GM20431 (cell line): ENCODE results near the gene MRPL27.
"Not testable (repeated sequence)": the region's sequence is repeated elsewhere in the genome, so short reads cannot be mapped to it uniquely, and the experiment has no call there.

ENCODE experiments used
- in situ Hi-C: fragments of 300-500 bp; cut with MseI, MboI; formaldehyde crosslinking; loops from one replicate; pipeline ENCODE4 v1.15.0; 2020; ENCODE audit warnings: low sequenced_read_pairs; ENCODE audit not compliant: unreplicated experiment

The MRPL27 gene

DNA sequence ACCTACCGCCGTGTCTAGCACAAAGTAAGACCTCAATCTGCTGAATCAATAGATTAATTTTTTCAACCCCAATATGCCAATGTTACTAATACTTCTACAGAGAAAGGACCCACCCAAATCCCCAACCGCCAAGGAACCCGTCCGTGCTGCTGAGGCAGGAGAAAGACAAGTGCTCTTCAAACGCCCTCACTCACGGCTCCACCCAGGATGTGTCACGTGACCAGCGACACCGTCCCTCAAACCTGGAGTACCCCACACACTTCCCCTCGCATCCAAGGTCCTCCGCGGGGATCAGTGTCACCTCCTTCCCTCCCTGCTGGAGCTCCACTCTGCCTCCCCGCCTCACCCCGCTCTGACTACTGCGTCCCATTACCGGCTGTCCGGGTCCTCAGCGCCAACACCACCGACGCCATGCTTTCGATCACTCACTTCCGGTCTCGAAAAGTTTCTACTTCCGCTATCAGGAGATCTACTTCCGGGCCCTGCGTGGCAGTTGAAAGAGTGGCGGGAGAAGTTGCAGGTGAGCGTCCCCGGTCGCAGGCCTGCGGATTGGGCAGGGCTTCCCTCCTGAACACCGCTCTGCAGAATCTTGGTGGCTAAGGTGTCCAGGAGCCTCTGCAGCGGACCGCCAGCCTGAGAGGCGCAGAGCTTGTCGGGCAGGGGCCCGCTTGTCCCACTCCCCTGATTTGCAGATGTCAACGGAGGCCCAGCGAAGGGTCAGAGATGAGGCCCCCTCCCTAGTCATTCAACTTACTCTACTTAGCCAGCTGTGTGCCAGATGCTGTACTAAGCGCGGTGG, at the start of gene MRPL27, which contains the start of gene EME1:
TSS of gene MRPL27 (minus strand) at position 427 of the 799 bp plus-strand sequence. CDS start at position 413, 14 bp downstream.
TSS of gene EME1 (plus strand) at position 472 of the 799 bp plus-strand sequence. CDS start 1,980 bp downstream, outside the sequence.
- in situ Hi-C loops: no loop called here

DNA sequence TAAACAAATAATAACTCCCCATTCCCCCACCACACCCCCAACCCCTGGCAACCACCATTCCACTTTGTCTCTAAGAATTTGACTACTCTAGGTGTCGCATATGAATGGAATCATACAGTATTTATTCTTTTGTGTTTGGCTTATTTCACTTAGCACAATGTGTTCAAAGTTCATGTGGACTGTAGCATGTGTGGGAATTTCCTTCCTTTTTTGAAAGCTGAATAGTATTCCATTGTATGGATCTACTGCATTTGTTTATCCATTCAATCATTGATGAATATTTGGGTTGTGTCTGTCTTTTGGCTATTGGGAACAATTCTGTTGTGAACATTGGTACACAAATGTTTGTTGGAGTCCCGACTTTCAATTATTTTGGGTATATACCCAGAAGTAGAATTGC, 49.8 kb upstream of the MRPL27 start:
- in situ Hi-C loops: no loop called here

DNA sequence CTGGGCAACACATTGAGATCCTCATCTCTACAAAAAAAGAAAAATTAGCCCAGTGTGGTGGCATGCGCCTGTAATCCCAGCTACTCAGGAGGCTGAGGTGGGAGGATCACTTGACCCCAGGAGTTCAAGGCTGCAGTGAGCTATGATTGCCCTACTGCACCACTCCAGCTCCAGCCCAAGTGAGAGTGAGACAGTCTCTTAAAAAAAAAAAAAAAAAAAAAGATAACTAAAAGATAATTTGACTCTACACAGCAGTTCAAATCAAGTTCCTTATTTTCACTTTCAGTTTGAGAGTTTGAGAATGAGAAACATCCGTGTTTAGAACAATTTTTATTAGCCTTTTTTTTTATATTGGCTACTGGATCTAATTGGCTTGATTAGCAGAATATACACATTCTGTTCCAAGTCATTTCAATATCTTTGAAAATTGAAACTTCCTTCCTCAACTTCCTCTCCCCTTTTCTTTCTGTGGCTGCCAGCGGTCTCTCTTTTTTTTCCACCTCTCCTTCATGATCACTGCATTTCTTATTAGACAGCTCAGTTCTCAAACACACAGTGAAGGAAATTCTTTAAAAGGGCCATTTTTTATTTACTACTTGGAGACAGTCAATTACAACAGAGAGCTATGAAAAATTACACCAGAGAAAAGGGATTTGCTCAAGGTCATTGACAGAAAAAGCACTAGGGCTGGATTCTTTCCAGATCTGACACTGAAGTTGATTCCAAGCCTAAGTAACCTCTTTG, 48.5 kb upstream of the MRPL27 start:
- in situ Hi-C loops: no loop called here

DNA sequence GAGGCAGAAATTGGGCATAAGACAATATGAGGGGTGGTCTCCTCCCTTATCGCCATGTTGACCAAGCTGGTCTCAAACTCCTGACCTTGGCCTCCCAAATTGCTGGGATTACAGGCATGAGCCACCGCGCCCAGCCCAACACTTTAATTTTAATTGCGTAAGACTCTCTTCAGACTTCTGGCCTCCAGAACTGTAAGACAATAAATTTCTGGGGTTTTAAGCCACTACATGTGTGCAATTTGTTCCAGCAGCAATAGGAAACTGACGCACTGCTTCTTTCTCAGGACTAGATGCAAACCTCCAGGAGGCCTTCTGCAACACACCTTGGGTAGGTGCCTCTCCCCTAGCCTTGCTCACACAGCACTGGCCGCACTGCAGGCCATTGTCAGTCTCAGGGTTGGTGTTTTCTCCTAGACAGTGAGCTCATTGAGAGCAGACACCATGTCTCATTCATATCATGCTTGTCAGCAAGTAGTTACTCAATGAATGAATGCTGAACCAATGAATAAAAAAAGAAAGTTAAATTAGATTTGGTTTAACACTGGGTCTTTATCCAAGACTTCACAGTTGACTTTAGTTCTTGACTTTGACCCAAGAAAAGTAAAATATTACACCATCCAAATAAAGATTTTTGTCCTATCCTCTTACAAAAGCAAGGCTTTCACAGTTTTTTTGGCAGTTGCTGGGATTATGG, 47.6 kb upstream of the MRPL27 start:
- in situ Hi-C loops: no loop called here

DNA sequence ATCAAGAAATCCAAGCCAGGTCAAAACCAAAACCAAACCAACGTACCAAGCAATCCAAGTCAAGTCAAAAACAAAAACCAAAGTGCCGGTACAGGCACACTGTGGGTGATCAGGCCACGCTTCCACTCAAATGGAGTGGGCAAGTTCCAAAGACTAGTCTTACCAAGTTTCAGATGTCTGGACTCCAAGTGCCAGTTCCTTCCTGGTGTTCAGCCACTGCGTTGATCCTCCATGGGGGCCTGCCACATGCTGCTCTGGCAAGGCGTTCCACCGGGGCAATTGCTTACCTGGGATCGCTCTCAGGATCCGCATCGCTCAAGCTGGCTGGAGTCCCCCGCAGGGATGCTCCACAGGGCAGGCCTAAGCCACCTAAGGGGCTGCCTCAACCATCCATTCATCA, 46.6 kb upstream of the MRPL27 start:
- in situ Hi-C loops: not testable (repeated sequence)

DNA sequence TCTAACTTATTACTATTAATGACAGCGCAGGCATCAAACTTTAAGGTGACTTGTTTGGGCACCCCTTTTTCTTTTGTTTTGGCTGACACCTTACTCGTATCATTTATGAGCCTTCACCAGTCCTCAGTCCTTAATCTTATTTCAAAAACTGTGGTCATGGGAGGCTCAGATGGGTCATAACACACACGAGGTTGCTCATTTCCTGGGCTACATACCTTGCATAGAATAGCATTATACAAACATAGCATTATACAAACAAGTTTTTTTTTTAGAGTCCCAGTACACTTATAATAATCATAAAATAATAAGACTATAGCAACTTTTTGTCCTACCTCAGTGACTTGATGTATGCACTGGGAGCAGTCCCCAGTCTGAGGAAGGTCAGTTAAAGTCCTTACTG, 41.8 kb upstream of the MRPL27 start:
- in situ Hi-C loops: no loop called here

DNA sequence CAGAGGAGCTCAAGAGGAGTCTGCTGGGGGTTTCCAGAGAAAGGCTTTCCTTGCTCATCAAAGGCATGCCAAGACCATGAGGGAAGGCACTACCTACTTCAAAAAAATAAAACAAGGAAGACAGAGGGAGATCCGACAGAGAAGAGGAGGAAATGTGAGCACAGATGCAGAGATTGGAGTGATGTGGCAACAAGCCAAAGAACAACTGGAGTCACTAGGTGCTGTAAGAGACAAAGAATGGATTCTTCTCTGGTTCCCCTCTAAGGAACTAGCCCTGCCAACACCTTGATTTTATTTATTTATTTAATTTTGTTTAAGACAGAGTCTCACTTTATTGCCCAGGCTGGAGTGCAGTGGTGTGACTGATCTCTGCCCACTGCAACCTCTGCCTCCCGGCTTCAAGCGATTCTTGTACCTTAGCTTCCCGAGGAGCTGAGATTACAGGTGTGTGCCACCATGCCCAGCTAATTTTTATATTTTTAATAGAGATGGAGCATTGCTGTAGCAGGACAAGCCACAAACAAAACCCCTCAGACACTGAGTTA, 39.3 kb upstream of the MRPL27 start:
- in situ Hi-C loops: no loop called here

DNA sequence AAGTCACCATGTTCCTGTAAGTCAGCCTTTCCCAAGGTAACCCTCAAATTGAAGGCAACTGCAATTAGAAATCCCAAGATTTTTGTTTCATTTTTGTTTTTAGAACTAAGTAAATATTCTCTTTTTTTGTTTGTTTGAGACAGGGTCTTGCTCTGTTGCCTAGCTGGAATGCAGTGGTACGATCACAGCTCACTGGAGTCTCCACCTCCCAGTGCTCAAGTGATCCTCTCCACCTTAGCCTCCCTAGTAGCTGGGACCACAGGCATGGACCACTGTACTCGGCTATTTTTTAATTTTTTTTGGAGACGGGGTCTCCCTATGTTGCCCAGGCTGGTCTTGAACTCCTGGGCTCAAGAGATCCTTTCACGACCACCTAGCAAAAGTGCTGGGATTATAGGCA, 34.9 kb upstream of the MRPL27 start:
- in situ Hi-C loops: no loop called here

DNA sequence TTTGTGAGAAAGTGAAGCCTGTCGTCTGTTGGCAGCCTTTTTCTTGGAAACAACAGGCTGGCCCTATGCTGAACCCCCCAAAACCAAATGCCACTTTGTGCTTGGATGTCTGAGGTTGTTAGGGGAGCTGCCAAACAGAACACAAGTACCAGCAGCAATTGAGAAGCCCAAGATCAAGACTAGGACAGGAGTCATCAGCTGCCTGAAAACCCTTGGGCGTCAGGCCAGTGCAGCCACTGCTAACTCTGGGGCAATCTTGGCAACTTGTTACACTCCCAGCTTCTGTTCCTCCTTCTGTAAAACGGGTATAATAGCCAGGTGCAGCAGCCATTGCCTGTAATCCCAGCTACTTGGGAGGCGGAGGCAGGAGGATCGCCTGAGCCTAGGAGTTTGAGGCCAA, 33.6 kb upstream of the MRPL27 start:
- in situ Hi-C loops: no loop called here

DNA sequence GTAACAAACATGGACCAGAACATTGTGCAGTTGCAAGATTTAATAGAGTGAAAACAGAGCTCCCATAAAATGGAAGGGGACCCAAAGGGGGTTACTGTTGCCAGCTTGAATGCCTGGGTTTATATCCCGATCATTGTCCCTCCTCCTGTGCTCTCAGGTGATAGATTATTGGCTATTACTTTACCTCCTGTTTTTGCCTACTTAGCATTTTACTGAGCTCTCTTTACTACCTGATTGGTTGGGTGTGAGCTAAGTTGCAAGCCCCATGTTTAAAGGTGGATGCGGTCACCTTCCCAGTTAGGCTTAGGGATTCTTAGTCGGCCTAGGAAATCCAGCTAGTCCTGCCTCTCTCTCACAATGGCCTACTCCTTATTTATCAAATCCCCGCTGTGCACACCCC, 32.4 kb upstream of the MRPL27 start:
- in situ Hi-C loops: not testable (repeated sequence)

DNA sequence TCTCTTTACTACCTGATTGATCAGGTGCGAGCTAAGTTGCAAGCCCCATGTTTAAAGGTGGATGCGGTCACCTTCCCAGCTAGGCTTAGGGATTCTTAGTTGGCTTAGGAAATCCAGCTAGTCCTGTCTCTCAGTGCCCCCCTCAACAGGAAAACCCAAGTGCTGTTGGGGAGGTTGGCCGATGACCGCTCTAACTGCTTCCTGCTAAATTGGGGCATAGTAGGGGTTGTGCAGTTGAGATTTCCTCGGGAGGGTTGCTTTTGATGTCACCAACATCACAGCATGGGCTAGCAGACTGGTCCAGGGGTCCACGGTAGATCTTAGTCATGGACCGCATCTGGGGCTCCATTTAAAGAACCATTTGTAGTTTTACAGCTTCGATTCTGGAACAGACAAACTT, 26.6 kb upstream of the MRPL27 start:
- in situ Hi-C loops: not testable (repeated sequence)

DNA sequence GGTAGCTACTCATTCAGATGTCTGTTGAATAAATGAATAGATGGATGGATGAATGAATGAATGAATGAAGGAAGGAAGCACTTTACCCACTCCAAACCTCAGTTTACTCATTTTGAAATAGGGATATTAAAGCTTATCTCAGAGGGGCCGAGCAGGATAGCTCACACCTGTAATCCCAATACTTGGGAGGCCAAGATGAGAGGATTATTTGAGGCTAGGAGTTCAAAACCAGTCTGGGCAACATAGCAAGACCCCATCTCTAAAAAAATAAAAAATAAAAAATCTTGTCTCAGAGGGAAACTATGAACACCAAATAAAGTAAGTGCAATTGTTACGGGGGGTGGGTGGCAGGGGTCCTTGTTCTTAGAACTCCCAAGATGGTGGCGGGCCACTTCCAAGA, 25.7 kb upstream of the MRPL27 start:
- in situ Hi-C loops: not testable (repeated sequence)

DNA sequence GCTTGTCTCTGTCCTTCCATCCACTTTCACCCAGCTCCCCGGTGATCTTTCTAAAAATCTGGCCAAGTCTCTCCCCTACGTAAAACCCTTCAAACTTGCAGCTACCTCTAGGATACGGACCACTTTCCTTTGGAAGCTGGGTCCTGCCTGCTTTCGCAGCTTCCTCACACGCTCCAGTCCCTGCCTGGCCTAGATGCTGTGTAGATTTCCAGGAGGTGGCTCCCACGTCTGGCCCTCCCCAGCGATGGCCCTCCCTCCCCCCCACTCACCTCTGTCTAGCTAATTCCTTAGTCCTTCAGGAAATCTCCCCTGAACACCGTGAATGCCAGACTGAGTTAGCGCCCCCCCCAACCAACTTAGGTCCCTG, 24.9 kb upstream of the MRPL27 start:
- in situ Hi-C loops: no loop called here

DNA sequence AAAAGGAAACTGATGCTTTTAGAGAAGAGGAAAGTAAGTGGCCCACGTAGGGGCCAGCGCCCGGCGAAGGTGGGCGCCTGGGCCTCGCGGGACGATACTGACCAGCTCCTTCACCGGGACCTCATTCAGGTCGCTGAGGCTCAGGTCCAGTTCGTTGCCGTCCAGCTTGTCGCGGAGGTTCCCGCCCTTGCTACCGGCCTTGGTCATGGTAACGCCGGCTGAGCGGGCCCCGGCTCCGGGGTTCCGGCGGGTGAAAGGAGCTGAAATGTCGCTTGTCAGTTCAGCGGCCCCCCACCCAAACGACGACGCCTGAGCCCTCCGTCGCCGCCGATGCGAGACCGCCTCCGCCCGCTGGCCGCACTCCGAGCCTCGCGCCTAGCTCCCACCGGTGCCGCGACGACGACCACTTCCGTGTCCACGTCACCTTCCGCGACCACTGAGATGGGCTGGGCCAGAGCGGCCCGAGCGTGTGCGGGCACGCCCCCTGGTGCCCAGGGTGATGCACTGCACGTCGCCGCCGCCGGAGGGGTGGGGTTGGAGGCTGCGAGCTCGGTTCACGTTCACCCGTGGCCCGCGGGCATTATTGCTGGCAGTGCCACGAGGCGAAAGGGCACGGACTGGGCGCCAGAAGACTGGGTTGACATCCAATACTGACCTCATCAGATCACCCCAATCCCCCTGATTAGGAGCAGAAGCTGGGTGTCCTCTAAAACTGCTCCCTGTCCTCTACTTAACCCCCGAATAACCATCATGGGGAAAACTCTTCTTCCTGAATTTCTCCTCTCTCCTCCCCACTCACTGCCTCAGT, 24.3 kb upstream of the MRPL27 start, which contains the start of gene LRRC59:
TSS of gene LRRC59 (minus strand) at position 413 of the 808 bp plus-strand sequence. CDS start at position 207, 206 bp downstream.
- in situ Hi-C loops: no loop called here

DNA sequence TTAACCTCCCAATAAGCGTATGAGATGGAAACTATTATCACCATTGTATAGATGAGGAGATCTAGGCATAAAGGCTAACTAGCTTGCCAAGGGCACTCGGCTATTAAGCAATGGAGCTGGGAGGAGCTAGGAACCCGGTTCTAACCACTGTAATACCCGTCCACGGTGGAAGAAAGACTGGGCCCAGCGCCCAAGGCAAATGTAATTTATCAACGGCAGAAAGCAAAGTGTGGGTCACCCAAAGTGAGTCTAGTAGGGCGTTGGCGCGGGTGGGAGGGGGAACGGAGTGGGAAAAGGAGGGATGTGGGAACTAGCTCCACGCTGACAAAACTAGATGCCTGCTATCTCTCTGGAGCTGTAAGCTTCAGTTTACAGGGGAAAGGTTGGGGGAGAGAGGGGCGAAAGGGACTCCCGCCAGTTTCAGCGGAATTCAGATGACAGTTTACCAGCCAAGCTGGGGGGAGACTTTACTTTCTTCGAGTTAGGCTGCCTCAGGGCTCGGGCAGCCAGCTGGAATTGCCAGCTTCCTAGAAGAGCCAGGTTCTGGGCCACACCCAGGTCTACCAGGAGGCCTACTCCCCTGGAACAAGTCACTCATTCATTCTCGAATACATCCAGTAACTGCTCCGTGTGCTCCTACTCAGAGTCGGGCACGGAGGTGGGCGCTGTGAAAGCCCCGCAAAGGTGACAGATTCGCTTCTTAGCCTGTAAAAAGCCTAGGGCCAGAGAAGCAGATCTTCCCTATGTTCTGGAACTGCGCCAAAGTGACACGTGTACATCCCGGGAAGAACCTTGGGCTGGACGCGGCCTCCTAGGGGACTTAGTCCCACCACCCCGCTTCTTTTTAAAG, 23.5 kb upstream of the MRPL27 start:
- in situ Hi-C loops: no loop called here

DNA sequence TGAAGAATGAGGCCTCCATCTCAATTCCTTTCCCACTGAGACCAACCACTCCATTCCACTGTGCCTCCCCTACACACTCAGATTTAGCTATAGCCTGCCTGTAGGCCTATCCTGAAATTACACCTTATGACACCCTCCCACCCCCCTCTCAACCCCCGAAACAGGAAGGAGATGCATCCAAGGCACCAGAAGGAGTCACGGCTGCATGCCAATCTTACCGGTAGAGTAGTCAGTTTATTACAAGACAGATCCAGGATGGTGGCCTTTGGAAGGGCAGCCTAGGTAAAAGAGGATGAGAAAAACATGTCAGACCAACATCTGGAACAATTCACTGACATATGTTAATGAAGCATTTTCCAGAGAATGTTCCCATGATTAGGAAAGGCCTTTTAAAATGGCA, 21.7 kb upstream of the MRPL27 start:
- in situ Hi-C loops: no loop called here

DNA sequence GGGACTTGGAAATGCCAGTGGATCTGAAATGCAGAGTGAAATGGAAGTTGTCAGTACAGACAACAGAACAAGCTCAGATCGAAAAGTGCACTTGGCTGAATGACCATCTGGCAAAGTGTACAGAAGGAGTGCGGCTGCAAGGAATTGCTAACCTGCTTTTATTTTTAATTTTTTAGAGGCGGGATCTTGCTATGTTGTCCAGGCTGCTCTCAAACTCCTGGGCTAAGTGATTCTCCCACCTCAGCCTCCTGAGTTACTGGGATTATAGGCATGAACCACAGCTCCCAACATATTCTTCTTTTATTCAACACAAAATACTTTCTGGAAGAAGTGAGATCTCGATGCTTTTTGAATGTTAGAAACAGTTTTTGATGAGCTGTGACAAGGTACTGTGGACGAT, 20.7 kb upstream of the MRPL27 start:
- in situ Hi-C loops: no loop called here

DNA sequence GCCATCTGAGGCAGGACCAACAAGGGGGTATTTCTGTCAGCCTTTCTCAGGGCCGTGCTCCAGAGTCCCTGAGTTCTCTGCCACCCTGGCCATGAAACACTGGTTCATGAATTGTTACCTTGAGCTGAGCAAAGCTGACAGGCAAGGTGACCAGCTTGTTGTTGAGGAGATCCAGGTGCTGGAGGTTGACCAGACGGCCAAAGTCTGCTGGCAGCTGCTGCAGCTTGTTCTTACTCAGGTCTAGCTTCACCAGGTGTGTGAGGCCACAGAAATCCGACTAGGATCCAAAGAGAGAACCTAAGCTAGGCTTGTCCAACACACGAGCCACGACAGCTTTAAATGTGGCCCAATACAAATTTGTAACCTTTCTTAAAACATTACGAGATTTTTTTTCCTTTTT, 19.6 kb upstream of the MRPL27 start:
- in situ Hi-C loops: no loop called here

DNA sequence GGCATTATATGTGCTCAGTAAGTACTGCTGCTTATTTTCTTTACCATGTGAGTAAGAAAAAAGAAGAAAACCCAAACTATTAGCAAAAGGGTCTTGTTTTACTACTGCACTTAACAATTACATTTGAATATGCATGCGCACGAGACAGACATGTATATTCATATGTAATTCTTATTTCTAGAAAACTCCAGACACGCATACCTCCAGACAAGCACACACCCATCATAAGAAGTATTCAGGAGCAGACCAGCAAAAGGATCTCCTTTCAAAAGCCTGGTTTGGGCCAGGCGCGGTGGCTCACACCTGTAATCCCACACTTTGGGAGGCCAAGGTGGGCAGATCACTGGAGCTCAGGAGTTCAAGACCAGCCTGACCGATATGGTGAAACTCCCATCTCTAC, 16.6 kb upstream of the MRPL27 start:
- in situ Hi-C loops: no loop called here
